ENCODE data around the gene OR2T27. TPM values are rescaled to one million over a fixed set of nuclear protein-coding genes. Genes with fewer than 3 reads are reported as not detected.
"Not testable (repeated sequence)": the region's sequence is repeated elsewhere in the genome, so short reads cannot be mapped to it uniquely, and the experiment has no call there.

The OR2T27 gene
- total RNA-seq = not detected
- not detected for total RNA-seq (2013)

- DNase-seq; H3K36me3 ChIP-seq (ENCODE audit: control insufficient read depth, insufficient read depth, low read length); H3K4me1 Mint-ChIP-seq; H3K4me3 ChIP-seq (ENCODE audit: low read length); intact Hi-C loops (cut with micrococcal nuclease); ATAC-seq; H3K4me3 Mint-ChIP-seq; H3K27ac ChIP-seq (ENCODE audit: low read length); H3K4me1 ChIP-seq (ENCODE audit: control insufficient read depth, insufficient read depth, low read length); H3K27me3 Mint-ChIP-seq (ENCODE audit: low read depth in 2 of 2); H3K27ac Mint-ChIP-seq; H3K27me3 ChIP-seq (ENCODE audit: control insufficient read depth, insufficient read depth, low read length); H3K36me3 Mint-ChIP-seq; H3K9me3 Mint-ChIP-seq; H3K9me3 ChIP-seq (ENCODE audit: control insufficient read depth, insufficient read depth, low read length): not testable (repeated sequence)
- no CpG with 5 or more reads among the region's 3 CpGs for WGBS (ENCODE audit: insufficient coverage)
Measured at GRCh38 chr1:248655354-248655753, at the start of gene OR2T27. OR2T27 (minus strand) TSS chr1:248655528; CDS start chr1:248650884, 4,644 bp downstream.

- H3K9me3 ChIP-seq (ENCODE audit: control insufficient read depth, insufficient read depth, low read length) = no peaks in the 10 kb centered on the region
Measured at GRCh38 chr1:248704606-248705005, 49.3 kb upstream of the OR2T27 start.

GRCh38 chr1:248703674-248704073, 48.3 kb upstream of the OR2T27 start:
- no peaks in the 10 kb centered on the region for H3K4me1 Mint-ChIP-seq
- Histone ChIP-seq H3K36me3 (ENCODE audit: control insufficient read depth, insufficient read depth, low read length) (no peaks in the 10 kb centered on the region), H3K27ac (ENCODE audit: low read length) (no peak overlapping the region), H3K9me3 (ENCODE audit: control insufficient read depth, insufficient read depth, low read length) (no peaks in the 10 kb centered on the region), H3K4me1 (ENCODE audit: control insufficient read depth, insufficient read depth, low read length) (no peaks in the 10 kb centered on the region), H3K27me3 (ENCODE audit: control insufficient read depth, insufficient read depth, low read length) (no peaks in the 10 kb centered on the region), H3K4me3 (ENCODE audit: low read length) (no peak overlapping the region)
- DNase-seq (no peak), ATAC-seq (no peak)
- intact Hi-C loops (cut with micrococcal nuclease) = no loop called here
- no peaks in the 10 kb centered on the region for H3K36me3 Mint-ChIP-seq
- no peak for TF ChIP-seq CTCF (IDR thresholded peaks at IDR 0.05)
- H3K27me3 Mint-ChIP-seq (ENCODE audit: low read depth in 2 of 2) = peaks cover 4 to 7% of the 10 kb centered on the region in 2 donors
- WGBS (ENCODE audit: insufficient coverage) = 83% methylated on average over 1 of the region's 2 CpGs
- no peak overlapping the region for H3K27ac Mint-ChIP-seq
- H3K4me3 Mint-ChIP-seq = no peak overlapping the region
- no peaks in the 10 kb centered on the region for H3K9me3 Mint-ChIP-seq

More at GRCh38 chr1:248704606-248705005, 49.3 kb upstream of the OR2T27 start:
- H3K4me3 ChIP-seq (ENCODE audit: low read length) = no peak overlapping the region
- intact Hi-C loops (cut with micrococcal nuclease) = no loop called here
- Mint-ChIP-seq H3K4me1 (no peaks in the 10 kb centered on the region), H3K36me3 (no peaks in the 10 kb centered on the region), H3K27ac (no peak overlapping the region), H3K4me3 (no peak overlapping the region), H3K9me3 (no peaks in the 10 kb centered on the region), H3K27me3 (ENCODE audit: low read depth in 2 of 2) (peaks cover 3 to 7% of the 10 kb centered on the region in 2 donors)
- WGBS (ENCODE audit: insufficient coverage) = 88% methylated on average over 2 of the region's 2 CpGs
- H3K27me3 ChIP-seq (ENCODE audit: control insufficient read depth, insufficient read depth, low read length) = no peaks in the 10 kb centered on the region
- no peaks in the 10 kb centered on the region for H3K36me3 ChIP-seq (ENCODE audit: control insufficient read depth, insufficient read depth, low read length)
- H3K4me1 ChIP-seq (ENCODE audit: control insufficient read depth, insufficient read depth, low read length) = no peaks in the 10 kb centered on the region
- ATAC-seq = no peak
- H3K27ac ChIP-seq (ENCODE audit: low read length) = no peak overlapping the region
- no peak for DNase-seq
- TF ChIP-seq CTCF (IDR thresholded peaks at IDR 0.05) = no peak

DNA sequence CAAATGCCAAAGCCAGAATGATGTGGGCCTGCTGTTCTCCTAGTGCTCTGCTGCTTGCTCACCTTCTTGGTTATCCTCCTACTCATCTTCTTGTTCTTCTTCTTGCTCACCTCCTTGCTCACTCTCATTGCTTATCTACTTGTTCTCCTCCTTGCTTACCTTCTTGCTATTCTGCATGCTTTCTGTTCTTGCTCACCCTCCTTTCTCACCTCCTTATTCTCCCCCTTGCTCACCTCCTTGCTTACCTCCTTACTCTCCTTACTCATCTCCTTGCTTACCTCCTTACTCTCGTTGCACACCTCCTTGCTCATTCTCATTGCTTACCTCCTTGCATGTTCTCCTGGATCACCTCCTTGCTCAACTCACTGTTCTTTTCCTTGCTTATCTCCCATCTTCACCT, 47.4 kb upstream of the OR2T27 start, which contains the start of gene OR14I1:
Gene OR14I1, minus strand, starts transcription at position 53 of the 400 bp plus-strand sequence.
- ATAC-seq (no peak), DNase-seq (no peak)
- Mint-ChIP-seq H3K27ac (no peak within 1 kb of the TSS), H3K36me3 (no peaks in the 10 kb centered on the region), H3K27me3 (ENCODE audit: low read depth in 2 of 2) (peaks cover 0 to 7% of the 10 kb centered on the region in 2 donors), H3K4me3 (no peak within 1 kb of the TSS), H3K4me1 (no peaks in the 10 kb centered on the region), H3K9me3 (no peaks in the 10 kb centered on the region)
- Histone ChIP-seq H3K9me3 (ENCODE audit: control insufficient read depth, insufficient read depth, low read length) (no peaks in the 10 kb centered on the region), H3K4me3 (ENCODE audit: low read length) (no peak within 1 kb of the TSS), H3K4me1 (ENCODE audit: control insufficient read depth, insufficient read depth, low read length) (no peaks in the 10 kb centered on the region), H3K27ac (ENCODE audit: low read length) (no peak within 1 kb of the TSS), H3K27me3 (ENCODE audit: control insufficient read depth, insufficient read depth, low read length) (no peaks in the 10 kb centered on the region), H3K36me3 (ENCODE audit: control insufficient read depth, insufficient read depth, low read length) (no peaks in the 10 kb centered on the region)
- TF ChIP-seq CTCF (IDR thresholded peaks at IDR 0.05) = no peak
- 77% methylated on average over 1 of the region's 1 CpG for WGBS (ENCODE audit: insufficient coverage)
- intact Hi-C loops (cut with micrococcal nuclease) = no loop called here
